ENCODE measurements around the gene RFLNA. TPM values are rescaled to one million over a fixed set of nuclear protein-coding genes. Genes with fewer than 3 reads are reported as not detected.

The RFLNA gene
- total and polyA plus RNA-seq, 11 donors: 0.06 to 0.63 (median 0.22) TPM; not detected in 5

- WGBS, 4 donors: 90 to 100% (median 93%) methylated on average over 4 to 16 of the region's 16 CpGs
- Histone ChIP-seq H3K4me1 (no peaks in the 10 kb centered on the region), H3K36me3 (peaks cover 0 to 94% (median 92%) of the 10 kb centered on the region in 9 donors), H3K9me3 (no peaks in the 10 kb centered on the region), H3K4me3 (no peak overlapping the region), H3K27me3 (no peaks in the 10 kb centered on the region), H3K27ac (no peak overlapping the region)
- DNase-seq (no peak), ATAC-seq (peak in 2 of 4 donors; percentile 5 to 8)
- TF ChIP-seq POLR2A (IDR thresholded peaks at IDR 0.05): no peak
- no peak for TF ChIP-seq CTCF (IDR thresholded peaks at IDR 0.05)
- intact Hi-C loops (cut with DNase I): no loop called here
These were observed 39.4 kb downstream of the RFLNA start for GRCh38 chr12:124334266-124334665.

GRCh38 chr12:124334976-124335375, 40.1 kb downstream of the RFLNA start:
- ATAC-seq (no peak), DNase-seq (no peak)
- H3K4me3 ChIP-seq: no peak overlapping the region
- no peak for TF ChIP-seq POLR2A (IDR thresholded peaks at IDR 0.05)
- no peak for TF ChIP-seq CTCF (IDR thresholded peaks at IDR 0.05)
- no peaks in the 10 kb centered on the region for H3K4me1 ChIP-seq
- H3K27me3 ChIP-seq: no peaks in the 10 kb centered on the region
- intact Hi-C loops (cut with DNase I): no loop called here
- H3K36me3 ChIP-seq: peaks cover 0 to 89% (median 88%) of the 10 kb centered on the region in 9 donors
- H3K27ac ChIP-seq: no peak overlapping the region
- 86 to 91% (median 88%) methylated on average over 10 to 14 of the region's 14 CpGs for WGBS, 4 donors
- H3K9me3 ChIP-seq: no peaks in the 10 kb centered on the region

DNA sequence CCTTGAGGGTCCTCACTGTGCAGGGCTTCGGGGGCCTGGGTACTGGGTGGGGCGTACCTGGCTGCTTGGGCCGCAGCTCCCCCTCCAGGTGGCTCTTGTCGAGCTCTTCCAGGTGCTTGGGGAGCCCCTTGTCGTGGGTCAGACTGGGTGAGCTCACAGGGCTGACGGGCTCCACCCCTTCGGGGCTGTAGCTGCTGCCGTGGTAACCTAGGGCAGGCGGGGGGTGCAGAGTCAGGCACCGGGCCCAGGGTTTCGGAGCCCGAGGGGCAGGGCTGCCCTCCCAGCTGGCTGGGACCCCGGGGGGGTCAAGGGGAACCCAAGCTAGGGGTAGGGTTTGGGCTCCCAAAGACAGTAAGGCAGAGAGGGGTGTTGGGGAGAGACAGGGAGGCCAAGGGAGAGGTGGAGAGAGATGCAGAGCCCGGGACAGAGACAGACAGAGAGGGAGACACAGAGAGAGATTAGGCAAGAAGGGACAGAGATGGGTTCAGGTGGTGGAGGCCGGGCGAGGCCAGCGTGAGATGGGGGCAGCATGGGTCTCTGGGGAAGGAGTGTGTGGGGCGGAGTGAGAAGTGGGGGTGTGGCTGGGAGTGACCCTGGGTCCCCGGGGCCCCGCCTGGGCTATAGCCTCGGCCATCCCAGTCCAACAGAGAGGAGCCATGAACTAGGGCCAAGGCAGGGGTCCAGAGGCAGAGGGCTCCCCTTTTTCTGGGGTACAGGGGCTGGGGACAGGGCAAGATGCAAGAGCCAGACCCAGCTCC, 40.7 kb downstream of the RFLNA start:
- Histone ChIP-seq H3K4me1 (no peaks in the 10 kb centered on the region), H3K27ac (no peak overlapping the region), H3K4me3 (no peak overlapping the region), H3K27me3 (no peaks in the 10 kb centered on the region), H3K9me3 (no peaks in the 10 kb centered on the region), H3K36me3 (peaks cover 0 to 89% (median 88%) of the 10 kb centered on the region in 9 donors)
- TF ChIP-seq CTCF (IDR thresholded peaks at IDR 0.05) (no peak), POLR2A (IDR thresholded peaks at IDR 0.05) (no peak)
- no peak for DNase-seq
- no peak for ATAC-seq
- intact Hi-C loops (cut with DNase I): no loop called here
- WGBS, 4 donors: 85 to 90% (median 88%) methylated on average over 14 to 21 of the region's 21 CpGs

DNA sequence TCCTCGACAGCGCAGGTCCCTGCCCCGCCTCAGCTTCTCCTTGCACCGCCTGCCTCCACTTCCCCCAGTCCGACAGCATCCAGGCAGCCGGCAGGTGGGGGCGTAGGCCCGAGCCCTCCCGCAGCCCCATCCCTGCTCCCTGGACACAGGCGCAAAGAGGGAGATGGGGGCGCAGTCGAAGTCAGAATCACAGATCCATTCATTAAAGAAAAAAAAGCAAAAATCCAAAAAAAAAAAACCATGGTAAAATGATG, 41.2 kb downstream of the RFLNA start:
- H3K36me3 ChIP-seq: peaks cover 0 to 89% (median 88%) of the 10 kb centered on the region in 9 donors
- ATAC-seq: no peak

More for the DNA sequence above, 41.2 kb downstream of the RFLNA start:
- no peak for TF ChIP-seq CTCF (IDR thresholded peaks at IDR 0.05)
- TF ChIP-seq POLR2A (IDR thresholded peaks at IDR 0.05): no peak
- intact Hi-C loops (cut with DNase I): no loop called here
- Histone ChIP-seq H3K4me3 (no peak overlapping the region), H3K27me3 (no peaks in the 10 kb centered on the region), H3K27ac (no peak overlapping the region), H3K4me1 (no peaks in the 10 kb centered on the region), H3K9me3 (no peaks in the 10 kb centered on the region)
- DNase-seq: no peak
- 92 to 98% (median 94%) methylated on average over 12 of the region's 12 CpGs for WGBS, 4 donors
